Pulmonary artery endothelial cell (primary cell): ENCODE measurements around the gene TMEM242. TPM values are rescaled to one million over a fixed set of nuclear protein-coding genes. Genes with fewer than 3 reads are reported as not detected.
"Not testable (repeated sequence)": the region's sequence is repeated elsewhere in the genome, so short reads cannot be mapped to it uniquely, and the experiment has no call there.

Source experiments
- DNase-seq: peaks from one replicate; pipeline ENCODE4 v3.0.0-alpha.2; 2011; ENCODE audit warnings: low read depth, low spot score
- total RNA-seq: library from RNA; depleted of rRNA; stranded (reverse); fragments of >200 nt; gene quantifications from 2 replicates; pipeline ENCODE4 v1.2.3, GENCODE V29; 2014

TMEM242 gene
- total RNA-seq, 1 donor from 2014 or later: 5.7 TPM

DNA sequence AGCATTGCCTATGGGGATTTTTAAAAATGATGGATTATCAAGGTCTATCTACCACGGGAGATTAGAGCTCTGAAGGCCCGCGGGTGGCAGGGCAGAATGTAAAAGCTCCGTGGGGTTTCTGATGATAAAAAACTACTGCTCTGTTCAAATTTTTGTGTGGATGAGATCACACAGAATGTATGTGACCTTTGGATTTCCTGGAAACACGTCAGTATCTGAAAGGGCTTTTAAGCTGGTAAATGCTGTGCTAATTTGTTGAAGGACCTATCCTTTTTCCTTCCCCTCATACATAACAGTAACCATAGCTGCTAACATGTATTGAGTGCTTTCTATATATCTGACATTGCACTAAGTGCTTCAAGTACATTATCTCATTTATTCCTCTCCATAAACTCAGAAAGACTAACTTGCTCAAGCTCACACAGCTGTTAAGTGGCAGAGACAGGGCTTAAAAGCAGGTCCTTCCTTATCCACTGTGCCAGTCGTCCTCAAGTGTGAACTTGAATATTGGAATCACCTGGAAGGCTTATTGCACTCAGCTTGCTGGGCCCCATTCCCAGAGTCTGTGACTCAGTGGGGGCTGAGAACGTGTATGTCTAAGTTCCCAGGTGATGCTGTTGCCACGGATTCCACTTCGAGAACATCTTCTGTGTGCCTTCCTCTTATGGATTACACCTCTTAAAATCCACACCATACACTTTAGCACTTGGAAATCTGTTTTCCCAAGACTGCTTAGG, 1.9 kb upstream of the TMEM242 start:
- no peak for DNase-seq

DNA sequence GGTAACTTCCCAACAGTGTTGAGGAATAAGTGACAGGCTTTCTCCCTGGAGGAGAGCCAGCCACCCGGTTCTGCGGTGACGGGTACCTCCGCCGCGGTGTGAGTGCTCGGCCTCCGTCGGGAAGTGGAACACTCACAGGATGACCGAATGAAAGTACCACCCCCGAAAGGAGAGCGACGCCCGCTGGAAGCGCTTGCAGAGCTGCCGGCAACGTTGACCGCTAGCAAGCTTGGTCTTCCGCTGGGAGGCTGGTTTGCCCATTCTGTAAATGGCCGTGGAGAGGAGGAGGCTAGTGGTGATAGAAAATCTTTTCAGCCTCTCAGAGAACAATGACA, 614 bp upstream of the TMEM242 start:
- DNase-seq: no peak

DNA sequence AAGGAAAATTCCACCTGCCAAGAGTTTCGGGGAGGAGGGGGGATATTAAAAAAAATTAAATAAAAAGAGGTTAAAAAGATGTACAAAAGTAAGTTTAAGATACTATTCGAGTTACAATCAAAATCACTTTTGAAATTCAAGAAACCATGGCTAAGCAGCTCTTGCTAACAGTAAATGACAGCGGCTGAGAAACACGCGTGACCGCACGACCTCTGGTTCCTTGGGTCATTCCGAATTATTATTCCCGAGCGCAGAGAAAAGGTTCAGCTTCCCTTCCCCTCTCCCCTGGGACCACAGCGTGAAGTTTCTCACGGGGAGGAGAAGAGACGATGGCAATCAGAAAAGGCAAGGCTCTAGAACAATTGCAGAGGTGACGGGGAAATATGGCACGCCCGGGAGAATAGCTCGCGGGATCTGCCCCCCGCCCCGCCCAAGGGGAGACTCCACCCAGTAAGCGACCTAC, 496 bp downstream of the TMEM242 start:
- DNase-seq: no peak

DNA sequence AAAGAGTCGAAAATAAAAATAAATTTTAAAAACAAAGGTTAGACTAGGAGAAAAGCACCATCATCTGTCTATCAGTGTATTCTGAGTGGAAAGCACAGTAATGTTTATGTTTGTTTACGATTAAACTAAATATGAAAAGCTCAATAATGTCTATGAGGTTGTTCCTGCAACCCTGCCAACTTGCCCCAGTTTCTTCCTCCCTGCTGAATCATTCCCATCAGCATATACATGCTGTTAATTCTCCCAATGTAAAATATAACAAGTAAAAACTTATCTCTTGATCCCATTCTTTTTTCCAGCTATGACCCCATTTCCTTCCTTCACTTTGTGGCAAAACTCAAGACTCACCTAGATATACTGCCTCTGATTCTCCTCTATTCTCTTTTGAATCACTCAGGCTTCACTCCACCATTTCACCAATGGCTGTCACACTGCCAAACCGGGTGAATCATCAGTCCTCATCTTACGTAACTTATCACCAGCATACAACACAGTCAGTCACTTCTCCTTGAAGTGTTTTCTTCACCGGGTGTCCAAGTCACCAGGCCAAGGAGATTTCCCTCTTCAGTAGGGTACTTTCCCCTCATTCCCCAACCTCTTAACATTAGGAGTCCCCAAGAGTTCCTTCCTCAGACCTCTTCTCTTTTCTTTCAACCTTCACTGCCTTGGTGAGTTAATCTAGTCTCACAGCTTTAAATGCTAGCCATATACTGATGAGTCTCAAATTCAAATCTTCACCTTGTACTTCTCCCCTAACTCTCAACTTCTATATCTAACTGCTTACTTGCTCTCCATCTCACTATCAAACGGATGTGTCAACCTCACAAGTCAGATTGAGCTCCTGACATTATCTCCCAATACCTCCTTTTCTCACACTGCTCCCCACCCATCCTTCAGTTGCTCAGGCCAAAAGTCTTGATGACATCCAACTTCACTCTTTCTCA, 6.2 kb downstream of the TMEM242 start:
- DNase-seq: peak; percentile 89

DNA sequence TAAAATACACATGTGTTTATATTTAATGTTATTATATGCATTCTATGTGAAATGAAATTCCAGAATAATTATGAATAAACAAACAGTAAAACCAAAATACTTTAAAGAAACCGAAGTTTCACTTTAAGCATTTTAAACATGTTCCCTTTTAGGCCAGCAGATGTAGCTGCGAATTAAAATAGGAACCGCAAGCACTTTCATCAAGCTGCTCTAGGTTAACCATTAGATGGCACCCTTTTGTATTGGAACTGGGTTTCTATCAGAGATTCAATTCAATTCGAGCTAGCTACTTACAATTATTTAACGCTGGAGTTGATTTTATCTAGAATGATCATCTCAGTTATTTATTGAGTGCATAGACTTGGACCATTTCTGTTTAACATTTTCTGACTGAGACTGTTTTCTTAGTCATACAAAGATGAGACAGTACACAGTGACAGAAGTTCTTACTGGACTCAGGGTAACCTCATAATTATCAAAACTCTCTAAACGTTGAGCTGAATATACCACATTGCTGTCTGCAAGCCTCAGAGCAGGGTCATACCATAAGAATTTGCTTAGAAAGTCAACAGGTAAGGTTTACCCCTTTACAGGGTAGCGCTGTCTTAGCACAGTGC, 8.5 kb downstream of the TMEM242 start:
- no peak for DNase-seq

DNA sequence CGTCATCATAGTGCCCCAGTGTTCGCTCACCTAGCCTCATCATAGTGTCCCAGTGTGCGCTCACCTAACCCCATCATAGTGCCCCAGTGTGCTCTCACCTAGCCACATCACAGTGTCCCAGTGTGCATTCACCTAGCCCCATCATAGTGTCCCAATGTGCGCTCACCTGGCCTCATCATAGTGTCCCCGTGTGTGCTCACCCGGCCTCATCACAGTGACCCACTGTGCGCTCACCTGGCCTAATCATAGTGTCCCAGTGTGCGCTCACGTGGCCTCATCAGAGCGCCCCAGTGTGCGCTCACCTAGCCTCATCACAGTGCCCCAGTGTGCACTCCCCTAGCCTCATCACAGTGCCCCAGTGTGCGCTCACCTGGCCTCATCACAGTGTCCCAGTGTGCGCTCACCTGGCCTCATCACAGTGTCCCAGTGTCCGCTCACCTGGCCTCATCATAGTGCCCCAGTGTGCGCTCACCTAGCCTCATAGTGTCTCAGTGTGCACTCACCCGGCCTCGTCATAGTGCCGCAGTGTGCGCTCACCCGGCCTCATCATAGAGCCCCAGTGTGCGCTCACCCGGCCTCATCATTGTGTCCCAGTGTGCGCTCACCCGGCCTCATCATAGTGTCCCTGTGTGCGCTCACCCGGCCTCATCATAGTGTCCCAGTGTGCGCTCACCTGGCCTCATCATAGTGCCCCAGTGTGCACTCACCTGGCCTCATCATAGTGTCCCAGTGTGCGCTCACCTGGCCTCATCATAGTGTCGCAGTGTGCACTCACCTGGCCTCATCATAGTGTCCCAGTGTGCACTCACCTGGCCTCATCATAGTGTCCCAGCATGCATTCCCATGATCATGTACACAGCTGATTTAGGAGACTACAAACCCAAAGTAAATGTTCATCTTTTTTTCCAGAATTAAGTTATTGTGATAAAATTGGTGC, 9.5 kb downstream of the TMEM242 start:
- DNase-seq: no peak

DNA sequence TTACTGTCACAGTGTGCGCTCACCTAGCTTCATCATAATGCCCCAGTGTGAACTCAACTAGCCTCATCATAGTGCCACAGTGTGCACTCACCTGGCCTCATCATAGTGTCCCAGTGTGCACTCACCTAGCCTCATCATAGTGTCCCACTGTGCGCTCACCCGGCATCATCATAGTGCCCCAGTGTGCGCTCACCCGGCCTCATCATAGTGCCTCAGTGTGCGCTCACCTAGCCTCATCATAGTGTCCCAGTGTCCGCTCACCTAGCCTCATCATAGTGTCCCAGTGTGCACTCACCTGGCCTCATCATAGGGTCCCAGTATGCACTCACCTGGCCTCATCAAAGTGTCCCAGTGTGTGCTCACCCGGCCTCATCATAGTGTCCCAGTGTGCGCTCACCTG, 10.6 kb downstream of the TMEM242 start:
- DNase-seq: no peak

DNA sequence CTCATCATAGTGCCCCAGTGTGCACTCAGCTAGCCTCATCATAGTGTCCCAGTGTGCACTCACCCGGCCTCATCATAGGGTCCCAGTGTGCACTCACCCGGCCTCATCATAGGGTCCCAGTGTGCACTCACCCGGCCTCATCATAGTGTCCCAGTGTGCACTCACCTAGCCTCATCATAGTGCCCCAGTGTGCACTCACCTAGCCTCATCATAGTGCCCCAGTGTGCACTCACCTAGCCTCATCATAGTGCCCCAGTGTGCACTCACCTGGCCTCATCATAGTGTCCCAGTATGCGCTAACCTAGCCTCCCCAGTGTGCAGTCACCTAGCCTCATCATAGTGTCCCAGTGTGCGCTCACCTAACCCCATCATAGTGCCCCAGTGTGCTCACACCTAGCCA, 12.6 kb downstream of the TMEM242 start:
- DNase-seq: not testable (repeated sequence)

DNA sequence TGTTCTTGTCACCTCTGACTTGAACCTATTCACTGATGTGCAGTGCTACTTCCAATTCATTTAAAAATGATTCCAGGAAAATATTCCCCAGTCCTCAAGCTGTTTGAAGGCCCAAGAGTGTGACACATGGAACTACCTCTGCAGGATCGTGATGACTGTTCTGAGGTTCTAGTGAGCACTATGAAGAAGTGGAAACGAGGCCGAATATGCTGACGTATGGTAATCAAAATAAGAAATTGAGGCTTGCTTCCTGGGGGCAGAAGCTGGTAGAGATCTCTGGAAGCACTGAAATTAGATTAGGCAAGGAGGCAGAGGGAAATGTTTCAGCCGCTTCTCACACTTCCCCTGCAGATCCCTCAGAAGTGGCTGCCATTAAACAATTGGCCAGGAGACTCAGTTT, 15.7 kb downstream of the TMEM242 start:
- no peak for DNase-seq

DNA sequence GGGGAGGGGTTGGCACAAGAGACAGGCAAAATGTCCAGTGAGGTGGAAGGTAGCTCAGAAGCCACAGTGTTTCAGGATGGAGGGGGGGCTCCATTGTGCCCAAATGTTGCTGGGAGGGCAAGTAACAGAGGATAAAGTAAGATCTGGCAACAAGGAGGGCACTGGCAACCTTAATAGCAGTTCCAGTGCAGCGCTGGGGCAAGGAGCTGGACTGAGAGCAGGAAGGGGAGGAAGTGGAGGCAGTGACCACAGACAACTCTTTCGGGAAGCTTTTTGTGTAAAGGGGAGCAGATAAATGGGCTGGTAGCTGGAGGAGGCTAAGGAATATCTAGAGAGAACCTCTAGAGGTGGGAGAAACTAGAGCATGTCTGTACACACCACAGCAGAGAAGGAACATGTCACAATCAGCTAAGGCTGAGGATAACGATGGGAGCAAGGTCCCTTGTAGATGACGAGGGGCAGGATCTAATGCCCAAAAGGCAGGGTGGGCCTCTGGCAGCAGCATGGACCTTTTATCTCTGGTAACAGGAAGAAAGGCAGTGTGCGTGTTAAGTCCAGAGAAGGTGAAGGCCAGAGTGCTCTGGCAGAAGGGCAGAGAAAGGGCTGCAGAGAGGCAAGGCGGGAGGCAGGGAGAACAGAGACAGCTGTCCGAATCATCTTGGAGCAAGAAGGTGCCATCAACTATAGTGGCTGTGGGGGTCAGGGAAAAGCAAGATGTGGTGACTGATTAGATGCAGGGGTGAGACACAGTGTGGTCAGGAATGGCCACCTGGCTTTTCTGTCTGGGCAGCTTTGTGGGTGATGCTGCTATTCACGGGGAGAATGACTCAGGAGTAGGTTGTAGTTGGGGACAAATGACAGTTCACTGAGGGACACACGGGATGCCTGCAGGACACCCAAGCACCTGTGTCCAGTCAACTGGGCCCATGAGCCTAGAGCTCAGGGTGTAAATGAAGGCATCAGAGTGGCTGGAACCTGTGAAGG, 17.4 kb downstream of the TMEM242 start:
- no peak for DNase-seq

DNA sequence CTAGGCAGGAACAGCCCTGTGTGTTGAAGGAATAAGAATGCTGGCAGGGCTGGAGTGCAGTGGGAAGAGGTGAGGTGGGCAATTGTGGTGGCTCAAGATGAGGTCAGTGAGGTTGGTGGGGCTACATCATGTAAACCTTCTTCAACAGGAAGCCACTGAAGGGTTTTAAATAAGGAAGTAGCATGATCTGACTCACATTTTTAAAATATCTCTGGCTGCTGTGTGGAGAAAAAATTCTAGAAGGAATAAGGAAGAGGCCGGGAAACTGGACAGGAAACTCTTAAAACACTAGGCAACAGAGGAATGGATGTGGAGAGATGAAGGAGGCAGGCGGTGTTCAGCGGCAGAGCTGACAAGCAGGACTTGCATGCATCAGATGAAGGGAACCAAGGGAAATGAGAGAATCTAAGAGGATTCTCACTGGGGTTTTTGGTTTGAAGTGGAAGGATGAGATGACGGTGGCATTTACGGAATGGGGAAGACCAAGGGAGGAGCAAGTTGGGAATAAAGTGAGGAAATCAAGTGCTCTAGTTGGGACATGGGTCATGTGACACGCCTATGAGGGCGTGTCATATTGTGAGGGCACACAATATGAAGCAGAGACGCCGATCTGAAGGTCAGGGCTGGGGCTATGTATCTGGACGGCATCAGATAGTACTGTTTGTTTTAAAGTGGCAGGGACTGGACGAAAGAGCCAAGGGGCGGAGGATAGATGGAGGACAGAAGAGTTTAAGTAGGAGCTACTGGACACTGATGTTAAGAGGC, 18.2 kb downstream of the TMEM242 start:
- DNase-seq: no peak

DNA sequence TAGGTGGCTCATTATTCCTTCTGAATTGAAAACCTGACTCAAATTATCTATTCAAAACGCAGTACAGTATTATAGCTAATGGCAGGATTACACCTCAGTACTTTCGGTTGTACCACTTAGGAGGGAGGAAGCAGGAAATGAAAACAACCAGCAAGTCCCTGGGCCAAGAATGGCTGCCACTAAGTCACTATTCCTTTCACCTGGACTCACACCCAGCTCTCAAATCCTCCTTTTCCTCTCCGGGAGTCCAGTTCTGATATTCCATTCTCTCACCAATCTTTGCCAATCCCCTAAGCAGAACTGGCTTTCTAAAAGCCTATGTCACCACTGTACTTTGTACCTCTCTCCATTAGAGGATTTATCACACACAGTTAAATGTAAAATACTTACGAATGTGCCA, 20.6 kb downstream of the TMEM242 start:
- no peak for DNase-seq

DNA sequence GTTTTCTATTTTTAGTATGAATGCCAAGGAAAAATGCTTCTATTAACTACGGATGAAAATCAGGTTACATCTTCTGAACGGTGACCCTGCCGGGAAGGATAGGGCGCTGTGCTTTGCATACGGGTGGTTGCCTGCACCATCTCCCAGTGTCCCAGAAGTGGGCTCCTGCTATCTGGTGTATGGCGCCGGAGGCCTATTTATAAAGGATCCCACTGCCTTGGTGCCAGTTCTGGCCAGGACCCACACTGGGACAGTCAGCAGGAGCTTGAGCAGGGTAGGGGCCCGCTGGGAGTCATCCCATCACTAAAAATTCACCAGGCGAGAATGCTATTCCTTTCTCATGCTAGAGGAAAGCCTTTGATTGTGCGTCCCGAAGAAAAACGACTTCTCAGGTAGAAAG, 22.9 kb downstream of the TMEM242 start:
- no peak for DNase-seq

DNA sequence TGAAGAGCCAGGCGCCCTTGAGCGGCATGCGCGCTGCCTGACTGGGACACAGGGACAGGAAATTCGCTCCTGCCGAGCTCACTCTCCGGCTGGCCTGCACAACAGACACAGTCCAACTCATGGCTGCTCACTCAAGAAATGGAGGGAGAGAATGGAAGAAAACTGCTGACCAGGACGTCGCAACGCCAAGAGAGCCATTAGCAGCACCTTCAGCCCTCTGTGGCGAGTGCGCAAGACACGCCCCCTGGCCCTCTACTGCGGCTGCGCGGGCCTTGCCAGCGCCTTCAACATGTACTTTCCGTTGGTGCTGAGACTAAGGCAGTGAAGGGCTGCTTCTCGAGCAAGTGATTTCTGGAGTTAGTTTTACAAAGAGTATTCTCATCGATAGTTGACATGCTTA, 23.3 kb downstream of the TMEM242 start:
- no peak for DNase-seq

DNA sequence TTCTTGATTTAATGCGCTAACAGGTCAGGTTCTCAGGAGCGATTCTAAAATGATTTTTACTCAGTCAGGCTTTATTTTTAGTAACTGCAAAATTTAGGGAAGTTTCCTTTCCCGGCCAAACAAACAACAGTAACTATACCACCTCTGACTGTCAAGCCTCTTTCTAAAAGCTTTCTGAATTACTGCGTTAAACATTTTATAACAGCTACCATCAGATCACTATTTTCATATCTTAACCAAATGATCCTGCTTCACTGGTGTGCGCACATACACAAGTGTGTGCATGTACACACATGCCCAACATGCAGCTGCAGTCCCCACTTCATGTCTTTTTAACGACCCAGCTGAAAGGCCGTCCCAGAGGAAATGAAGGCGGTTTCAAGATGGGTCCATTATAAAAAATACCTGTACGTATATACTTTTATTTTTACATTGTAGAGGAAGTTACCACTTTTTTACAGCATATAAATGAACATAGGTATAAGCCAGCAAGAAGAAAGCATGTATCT, 25.0 kb downstream of the TMEM242 start:
- DNase-seq: no peak

DNA sequence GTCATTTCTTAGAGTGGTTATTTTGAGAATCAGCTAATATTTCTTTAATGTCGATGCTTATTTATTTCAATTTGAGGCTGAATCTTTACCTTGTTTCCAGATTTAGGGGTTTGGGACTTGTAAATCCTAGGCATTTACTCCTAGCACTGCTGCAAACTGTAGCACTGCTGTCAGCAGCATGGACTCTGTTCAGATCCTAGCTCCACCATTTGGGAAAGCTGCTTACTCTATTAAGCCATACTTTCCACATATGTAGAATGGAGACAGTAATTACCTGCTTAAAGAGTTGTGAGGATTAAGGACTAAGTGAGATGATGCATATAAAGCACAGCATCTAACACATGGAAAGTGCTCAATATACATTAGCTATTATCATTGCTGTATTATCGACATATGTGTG, 28.7 kb downstream of the TMEM242 start:
- no peak for DNase-seq

DNA sequence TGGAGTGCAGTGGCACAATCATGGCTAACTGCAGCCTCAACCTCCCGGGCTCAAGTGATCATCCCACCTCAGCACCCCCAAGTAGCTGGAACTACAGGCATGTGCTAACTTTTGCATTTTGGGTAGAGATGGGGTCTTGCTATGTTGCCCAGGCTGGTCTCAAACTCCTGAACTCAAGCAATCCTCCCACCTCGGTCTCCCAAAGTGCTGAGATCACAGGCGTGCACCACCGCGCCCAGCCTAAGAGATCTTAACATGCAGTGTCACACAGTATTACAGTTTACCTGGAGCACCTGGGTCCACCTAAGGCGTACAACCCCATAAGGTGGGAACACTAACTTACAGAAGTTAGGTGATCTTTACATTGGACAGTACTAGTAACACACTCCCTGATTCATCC, 29.5 kb downstream of the TMEM242 start:
- DNase-seq: no peak

DNA sequence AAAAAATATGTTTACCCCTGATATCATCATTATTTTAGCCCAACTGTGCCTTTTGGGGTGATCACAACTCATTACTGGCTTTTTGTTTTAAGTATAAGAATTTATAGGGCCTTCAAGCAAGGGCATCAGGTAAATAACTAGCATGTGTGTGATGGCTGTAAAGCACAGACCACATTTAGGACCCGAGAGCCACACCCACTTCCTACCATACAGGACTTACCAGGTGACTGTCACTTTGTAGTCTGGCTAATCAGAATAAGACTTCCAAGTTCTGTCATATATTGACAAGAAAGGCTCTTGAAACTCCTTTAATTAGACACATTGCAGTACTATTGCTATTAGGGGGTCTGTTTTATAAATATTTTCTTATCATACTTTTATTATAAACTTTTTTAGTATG, 31.1 kb downstream of the TMEM242 start:
- DNase-seq: no peak

DNA sequence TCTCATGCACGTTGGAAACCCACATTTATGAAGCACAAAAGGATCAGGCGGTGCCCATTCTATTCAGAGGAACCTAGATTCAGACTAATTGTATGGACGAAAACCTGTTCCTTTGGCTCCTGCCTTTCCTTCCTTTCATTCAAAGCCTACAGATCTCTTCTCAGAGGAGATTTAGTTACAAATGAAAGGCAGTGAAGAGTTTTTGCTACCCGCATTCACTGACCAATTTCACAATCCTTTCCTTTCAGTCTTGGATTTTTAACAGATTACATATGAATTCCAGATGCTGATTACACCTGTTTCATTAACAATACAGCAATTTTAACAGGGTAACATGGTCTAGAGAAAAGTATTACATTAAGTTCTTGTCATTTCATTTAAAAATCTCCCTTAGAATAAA, 32.0 kb downstream of the TMEM242 start:
- no peak for DNase-seq
